Mesendoderm (in vitro differentiated cells): ENCODE data around the gene UNC50. TPM values are rescaled to one million over a fixed set of nuclear protein-coding genes. Genes with fewer than 3 reads are reported as not detected.
A peak's percentile ranks its signal among the peaks of the same experiment; 100 is the strongest.

Experiments used
- DNase-seq: peaks from one replicate; pipeline ENCODE4 v3.0.0; 2013
- H2AK5ac ChIP-seq: 2 replicates; pipeline ENCODE4 v1.6.1; 2013; ENCODE audit warnings: low read length, inconsistent platforms
- H2BK120ac ChIP-seq: 2 replicates; pipeline ENCODE4 v1.6.1; 2013; ENCODE audit warnings: low read depth, mild to moderate bottlenecking, low read length, moderate library complexity, mixed read lengths
- H2BK15ac ChIP-seq: replicated peaks from 2 replicates; pipeline ENCODE4 v1.6.1; 2013; ENCODE audit warnings: low read depth, mild to moderate bottlenecking, moderate library complexity
- H2BK5ac ChIP-seq: 2 replicates; pipeline ENCODE4 v1.6.1; 2013; ENCODE audit warnings: low read length, inconsistent platforms
- H3K18ac ChIP-seq: 2 replicates; pipeline ENCODE4 v1.6.1; 2013; ENCODE audit warnings: mild to moderate bottlenecking, low read length, mixed read lengths
- H3K23ac ChIP-seq: one replicate; pipeline ENCODE4 v1.6.1; 2013; ENCODE audit warnings: low read length
- H3K27ac ChIP-seq: 2 replicates; pipeline ENCODE4 v1.5.1; 2013; ENCODE audit warnings: low read depth, mild to moderate bottlenecking, inconsistent platforms, low read length, moderate library complexity
- H3K27me3 ChIP-seq: 2 replicates; pipeline ENCODE4 v1.6.1; 2013; ENCODE audit warnings: low read length, control low read depth, mild to moderate bottlenecking, inconsistent platforms; ENCODE audit not compliant: insufficient read depth, poor library complexity
- H3K36me3 ChIP-seq: 2 replicates; pipeline ENCODE4 v1.6.1; 2013; ENCODE audit warnings: low read length, inconsistent platforms; ENCODE audit not compliant: control insufficient read depth, insufficient read depth
- H3K4ac ChIP-seq: one replicate; pipeline ENCODE4 v1.6.1; 2013; ENCODE audit warnings: low read depth, mild to moderate bottlenecking, low read length, moderate library complexity
- H3K4me1 ChIP-seq: 2 replicates; pipeline ENCODE4 v1.6.1; 2013; ENCODE audit warnings: low read depth, low read length, inconsistent platforms; ENCODE audit not compliant: control insufficient read depth
- H3K4me2 ChIP-seq: 2 replicates; pipeline ENCODE4 v1.6.1; 2013; ENCODE audit warnings: low read length
- H3K4me3 ChIP-seq: 2 replicates; pipeline ENCODE4 v1.5.1; 2013; ENCODE audit warnings: mild to moderate bottlenecking, low read length
- H3K56ac ChIP-seq: one replicate; pipeline ENCODE4 v1.6.1; 2013; ENCODE audit warnings: low read length
- H3K79me1 ChIP-seq: 2 replicates; pipeline ENCODE4 v1.6.1; 2013; ENCODE audit warnings: low read length, inconsistent platforms
- H3K79me2 ChIP-seq: 2 replicates; pipeline ENCODE4 v1.6.1; 2013; ENCODE audit warnings: mild to moderate bottlenecking, low read length; ENCODE audit not compliant: control insufficient read depth, insufficient read depth
- H3K9ac ChIP-seq: 2 replicates; pipeline ENCODE4 v1.6.1; 2013; ENCODE audit warnings: low read length, inconsistent platforms
- H4K5ac ChIP-seq: one replicate; pipeline ENCODE4 v1.6.1; 2013; ENCODE audit warnings: low read length
- H4K8ac ChIP-seq: one replicate; pipeline ENCODE4 v1.6.1; 2013; ENCODE audit warnings: low read depth, mild to moderate bottlenecking, control low read depth, low read length, moderate library complexity
- WGBS: extraction: QIAGEN DNeasy Blood & Tissue Kit; methylation state at CpG from one replicate; pipeline ENCODE4 v1.1.7; 2013; ENCODE audit warnings: low lambda C conversion rate, missing lambda C conversion rate; ENCODE audit not compliant: insufficient coverage; ENCODE audit errors: extremely low coverage; 5-methylcytosine and 5-hydroxymethylcytosine counted together
- polyA plus RNA-seq, 2 experiments: library from polyadenylated mRNA; stranded (reverse); fragments of 200-250 nt; gene quantifications; one replicate each; pipeline ENCODE4 v1.2.3, GENCODE V29; 2013

The UNC50 gene, protein sequence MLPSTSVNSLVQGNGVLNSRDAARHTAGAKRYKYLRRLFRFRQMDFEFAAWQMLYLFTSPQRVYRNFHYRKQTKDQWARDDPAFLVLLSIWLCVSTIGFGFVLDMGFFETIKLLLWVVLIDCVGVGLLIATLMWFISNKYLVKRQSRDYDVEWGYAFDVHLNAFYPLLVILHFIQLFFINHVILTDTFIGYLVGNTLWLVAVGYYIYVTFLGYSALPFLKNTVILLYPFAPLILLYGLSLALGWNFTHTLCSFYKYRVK
- 56.6 TPM for polyA plus RNA-seq (2013, experiment 1 of 2)
- polyA plus RNA-seq (2013, experiment 2 of 2): 54.3 TPM

DNA sequence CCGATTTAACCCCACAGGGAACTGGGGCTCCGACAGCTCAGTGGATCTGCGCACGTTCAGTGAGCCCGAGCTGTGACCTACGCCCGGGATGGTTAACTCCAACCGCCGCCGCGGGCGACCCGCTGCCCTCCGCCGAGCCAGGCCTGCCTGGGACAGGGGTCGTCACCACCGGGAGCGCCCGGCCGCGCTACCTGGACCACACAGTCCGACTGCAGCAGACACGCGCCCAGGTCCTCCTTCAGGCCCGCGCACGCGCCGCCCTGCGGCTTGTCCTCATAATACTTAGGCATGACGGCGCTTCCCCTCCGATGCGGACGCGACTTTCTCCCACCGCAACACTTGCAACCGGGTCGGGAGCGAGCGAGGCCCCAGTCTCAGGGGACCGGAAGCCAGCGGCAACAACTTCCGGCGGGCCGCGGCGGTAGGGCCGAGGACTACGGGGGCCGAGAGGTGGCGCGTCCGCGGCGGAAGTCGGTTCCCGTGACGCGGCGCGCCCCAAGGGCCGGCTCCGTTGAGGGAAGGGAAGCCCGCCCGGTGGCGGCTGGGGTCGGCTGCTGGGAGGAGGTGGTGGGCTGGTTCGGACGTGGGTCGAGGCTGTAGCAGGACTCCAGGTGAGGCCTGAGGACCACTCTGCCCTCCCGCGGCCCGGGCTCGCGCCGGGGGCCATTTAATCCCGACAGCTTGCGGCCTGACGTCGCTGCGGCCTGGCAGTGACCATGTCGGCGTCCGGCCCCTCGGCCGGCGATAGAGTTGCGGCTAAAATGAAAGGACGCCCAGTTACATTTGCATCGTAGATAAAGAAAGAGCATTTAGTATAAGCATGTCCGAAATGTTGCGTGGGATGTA is at the start of gene UNC50, which contains the start of gene COA5:
Gene UNC50, plus strand, starts transcription at position 474 of the 846 bp plus-strand sequence. CDS start 1,171 bp downstream, outside the sequence.
Gene COA5, minus strand, starts transcription at position 397 of the 846 bp plus-strand sequence. Its CDS starts 107 bp downstream, at position 290.
- Histone ChIP-seq H3K56ac (peak within 1 kb of the TSS; percentile 99), H2BK120ac (peak within 1 kb of the TSS; percentile 29), H3K79me1 (peaks cover 36% of the 10 kb centered on the region), H3K4me1 (peaks cover 11% of the 10 kb centered on the region), H2BK5ac (peak within 1 kb of the TSS; percentile 97), H4K5ac (peak within 1 kb of the TSS; percentile 84), H3K4ac (peak within 1 kb of the TSS; percentile 94), H3K18ac (peak within 1 kb of the TSS; percentile 98), H2AK5ac (peak within 1 kb of the TSS; percentile 87), H3K79me2 (peaks cover 49% of the 10 kb centered on the region), H2BK15ac (no peak within 1 kb of the TSS), H3K27ac (peak within 1 kb of the TSS; percentile 85), H3K23ac (peak within 1 kb of the TSS; percentile 72), H3K9ac (peak within 1 kb of the TSS; percentile 96), H3K27me3 (no peaks in the 10 kb centered on the region), H3K4me3 (peak within 1 kb of the TSS; percentile 92), H3K36me3 (peaks cover 2% of the 10 kb centered on the region), H3K4me2 (peak within 1 kb of the TSS; percentile 90), H4K8ac (peak within 1 kb of the TSS; percentile 89)
- peak; percentile 95 for DNase-seq
- no CpG with 5 or more reads among the region's 93 CpGs for WGBS

DNA sequence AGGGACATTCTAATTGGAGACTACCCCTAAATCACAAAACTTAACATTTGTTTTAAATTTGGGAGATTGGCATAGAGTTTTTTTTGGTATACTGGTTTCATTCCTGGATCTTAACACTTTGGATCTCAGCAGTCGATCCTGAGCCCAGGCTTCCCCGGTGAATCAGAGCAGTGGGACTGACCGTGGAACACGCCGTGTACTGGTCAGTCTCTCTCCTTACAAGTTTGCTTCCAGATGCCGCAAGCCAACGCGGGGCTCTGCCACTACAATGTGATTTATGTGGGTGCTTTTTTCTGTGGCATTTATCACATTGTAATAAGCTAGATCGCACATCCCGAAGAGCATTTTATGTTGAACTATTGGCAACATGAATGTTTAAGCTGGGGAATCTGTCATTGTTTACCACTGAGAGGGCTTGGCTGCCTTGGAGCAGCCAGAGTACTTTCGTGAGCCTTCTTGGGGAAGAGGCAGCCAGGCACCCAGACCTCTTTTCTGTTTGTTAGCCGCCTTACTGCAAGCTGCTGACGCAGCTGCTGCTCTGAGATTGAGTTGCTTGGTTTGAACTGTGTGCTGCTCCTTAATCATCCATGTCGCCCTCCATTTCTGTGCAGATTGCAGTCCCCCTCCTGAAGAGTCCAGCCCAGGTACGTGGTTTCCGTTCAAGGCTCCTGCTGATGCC is 49.4 kb upstream of the UNC50 start:
- H3K27ac ChIP-seq: no peak overlapping the region
- WGBS: no CpG with 5 or more reads among the region's 16 CpGs
- no peak overlapping the region for H2BK15ac ChIP-seq

DNA sequence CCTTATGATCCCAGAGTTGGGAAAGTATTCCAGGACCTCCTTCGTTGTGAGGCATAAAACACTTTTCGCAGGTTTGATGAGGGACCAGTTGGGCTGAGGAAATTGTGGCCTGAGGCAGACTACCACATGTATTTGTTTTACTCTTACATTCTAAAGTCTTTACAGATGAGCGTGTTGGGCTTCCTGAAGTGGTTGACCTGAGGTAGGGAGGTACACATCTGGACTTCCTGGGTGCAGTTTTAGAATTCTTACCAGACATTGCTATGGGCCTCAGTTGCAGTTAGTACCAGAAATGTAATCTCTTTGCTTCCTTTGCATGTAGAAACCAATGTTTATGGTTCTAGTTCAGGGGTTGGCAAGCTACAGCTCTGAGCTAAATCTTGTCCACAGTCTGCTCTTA is 48.8 kb upstream of the UNC50 start:
- Histone ChIP-seq H3K79me2 (no peaks in the 10 kb centered on the region), H3K4me3 (no peak overlapping the region), H3K18ac (no peak overlapping the region), H3K4ac (no peak overlapping the region), H3K27me3 (no peaks in the 10 kb centered on the region), H2AK5ac (no peak overlapping the region), H3K79me1 (no peaks in the 10 kb centered on the region), H3K23ac (no peak overlapping the region), H2BK15ac (no peak overlapping the region), H4K8ac (no peak overlapping the region), H2BK120ac (no peak overlapping the region), H4K5ac (no peak overlapping the region), H3K4me1 (no peaks in the 10 kb centered on the region), H2BK5ac (no peak overlapping the region), H3K56ac (no peak overlapping the region), H3K27ac (no peak overlapping the region), H3K9ac (no peak overlapping the region), H3K4me2 (no peak overlapping the region), H3K36me3 (peaks cover 14% of the 10 kb centered on the region)
- WGBS: no CpG with 5 or more reads among the region's 3 CpGs
- DNase-seq: no peak

More for the DNA sequence above, 49.4 kb upstream of the UNC50 start:
- H2BK120ac ChIP-seq: no peak overlapping the region
- no peak overlapping the region for H2BK5ac ChIP-seq
- no peaks in the 10 kb centered on the region for H3K4me1 ChIP-seq
- no peak overlapping the region for H3K9ac ChIP-seq
- no peaks in the 10 kb centered on the region for H3K27me3 ChIP-seq
- no peak overlapping the region for H2AK5ac ChIP-seq
- H3K4me2 ChIP-seq: no peak overlapping the region
- no peaks in the 10 kb centered on the region for H3K79me2 ChIP-seq
- H3K56ac ChIP-seq: no peak overlapping the region
- H3K18ac ChIP-seq: no peak overlapping the region
- no peak for DNase-seq
- H4K5ac ChIP-seq: no peak overlapping the region
- no peaks in the 10 kb centered on the region for H3K79me1 ChIP-seq
- peaks cover 20% of the 10 kb centered on the region for H3K36me3 ChIP-seq
- no peak overlapping the region for H4K8ac ChIP-seq
- no peak overlapping the region for H3K4ac ChIP-seq
- no peak overlapping the region for H3K4me3 ChIP-seq
- H3K23ac ChIP-seq: no peak overlapping the region

GRCh38 chr2:98560256-98560771 is 48.1 kb upstream of the UNC50 start:
- H3K56ac ChIP-seq: no peak overlapping the region
- no peaks in the 10 kb centered on the region for H3K27me3 ChIP-seq
- H3K9ac ChIP-seq: no peak overlapping the region
- H3K4me3 ChIP-seq: no peak overlapping the region
- no peak overlapping the region for H2BK5ac ChIP-seq
- H3K4me2 ChIP-seq: no peak overlapping the region
- no peaks in the 10 kb centered on the region for H3K79me1 ChIP-seq
- no peak overlapping the region for H3K4ac ChIP-seq
- no peaks in the 10 kb centered on the region for H3K79me2 ChIP-seq
- no peak overlapping the region for H4K8ac ChIP-seq
- H3K36me3 ChIP-seq: peaks cover 11% of the 10 kb centered on the region
- H4K5ac ChIP-seq: no peak overlapping the region
- no peak for DNase-seq
- H3K4me1 ChIP-seq: no peaks in the 10 kb centered on the region
- no peak overlapping the region for H3K27ac ChIP-seq
- H3K18ac ChIP-seq: no peak overlapping the region
- H2BK120ac ChIP-seq: no peak overlapping the region
- no peak overlapping the region for H2BK15ac ChIP-seq
- WGBS: no CpG with 5 or more reads among the region's 9 CpGs
- H3K23ac ChIP-seq: no peak overlapping the region
- no peak overlapping the region for H2AK5ac ChIP-seq

DNA sequence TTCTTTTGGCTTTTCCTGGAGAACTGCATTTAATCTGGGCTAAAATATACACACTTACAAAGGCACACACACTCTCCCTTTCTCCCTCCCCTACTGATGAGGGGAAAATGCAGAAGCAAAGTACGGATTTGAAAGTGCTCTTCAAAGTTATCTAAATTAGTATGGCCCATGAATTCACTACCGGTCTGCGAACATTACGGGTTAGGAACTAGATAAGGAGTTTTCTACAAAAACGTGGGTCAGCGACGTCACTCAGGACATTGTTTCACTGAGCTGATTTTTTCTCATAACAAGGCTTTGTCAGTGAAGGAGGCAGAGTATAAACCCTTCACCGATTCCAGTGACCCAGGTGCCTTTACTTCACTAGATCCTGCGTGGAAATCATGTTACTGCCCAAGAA is 47.4 kb upstream of the UNC50 start:
- Histone ChIP-seq H2BK15ac (no peak overlapping the region), H3K27ac (no peak overlapping the region), H2BK5ac (no peak overlapping the region), H3K27me3 (no peaks in the 10 kb centered on the region), H3K4me2 (no peak overlapping the region), H2BK120ac (no peak overlapping the region), H4K8ac (no peak overlapping the region), H2AK5ac (no peak overlapping the region), H3K36me3 (peaks cover 11% of the 10 kb centered on the region), H4K5ac (no peak overlapping the region), H3K4me3 (no peak overlapping the region), H3K18ac (no peak overlapping the region), H3K9ac (no peak overlapping the region), H3K79me1 (no peaks in the 10 kb centered on the region), H3K4me1 (no peaks in the 10 kb centered on the region), H3K79me2 (no peaks in the 10 kb centered on the region), H3K56ac (no peak overlapping the region), H3K23ac (no peak overlapping the region), H3K4ac (no peak overlapping the region)
- WGBS: no CpG with 5 or more reads among the region's 9 CpGs
- no peak for DNase-seq
